ENCODE measurements around the gene NUBP2.

DNA sequence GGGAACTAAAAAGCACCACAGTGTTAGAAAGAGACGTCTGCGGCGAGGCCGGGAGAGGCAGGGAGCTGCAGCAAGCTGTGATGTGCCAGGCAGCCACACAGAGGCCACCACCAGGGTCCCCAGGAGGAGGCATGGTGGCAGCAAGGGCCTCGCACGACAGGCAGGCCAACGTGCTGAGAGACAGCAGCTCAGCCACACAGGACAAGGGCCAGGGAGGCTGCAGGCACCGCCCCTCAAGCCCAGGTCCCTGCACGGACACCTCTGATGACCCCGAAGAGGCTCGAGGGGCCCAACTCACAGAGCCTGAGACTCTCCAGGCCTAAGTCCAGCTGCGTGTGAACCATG, 38.2 kb downstream of the NUBP2 start:
- TF ChIP-seq, protein P1, sequence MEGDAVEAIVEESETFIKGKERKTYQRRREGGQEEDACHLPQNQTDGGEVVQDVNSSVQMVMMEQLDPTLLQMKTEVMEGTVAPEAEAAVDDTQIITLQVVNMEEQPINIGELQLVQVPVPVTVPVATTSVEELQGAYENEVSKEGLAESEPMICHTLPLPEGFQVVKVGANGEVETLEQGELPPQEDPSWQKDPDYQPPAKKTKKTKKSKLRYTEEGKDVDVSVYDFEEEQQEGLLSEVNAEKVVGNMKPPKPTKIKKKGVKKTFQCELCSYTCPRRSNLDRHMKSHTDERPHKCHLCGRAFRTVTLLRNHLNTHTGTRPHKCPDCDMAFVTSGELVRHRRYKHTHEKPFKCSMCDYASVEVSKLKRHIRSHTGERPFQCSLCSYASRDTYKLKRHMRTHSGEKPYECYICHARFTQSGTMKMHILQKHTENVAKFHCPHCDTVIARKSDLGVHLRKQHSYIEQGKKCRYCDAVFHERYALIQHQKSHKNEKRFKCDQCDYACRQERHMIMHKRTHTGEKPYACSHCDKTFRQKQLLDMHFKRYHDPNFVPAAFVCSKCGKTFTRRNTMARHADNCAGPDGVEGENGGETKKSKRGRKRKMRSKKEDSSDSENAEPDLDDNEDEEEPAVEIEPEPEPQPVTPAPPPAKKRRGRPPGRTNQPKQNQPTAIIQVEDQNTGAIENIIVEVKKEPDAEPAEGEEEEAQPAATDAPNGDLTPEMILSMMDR (IDR thresholded peaks at IDR 0.05): no peak
- TF ChIP-seq POLR2A (IDR thresholded peaks at IDR 0.05): no peak
